Smooth muscle cell (in vitro differentiated cells): ENCODE data around the gene PCDHGB5. TPM values are rescaled to one million over a fixed set of nuclear protein-coding genes. Genes with fewer than 3 reads are reported as not detected.

ENCODE experiments used
- DNase-seq: peaks from one replicate; lab custom pipeline; 2025; ENCODE audit not compliant: unreplicated experiment; lab: John Stamatoyannopoulos, UW
- H2AFZ ChIP-seq: fragments of 200-600 bp; sonication (generic); 2 replicates; pipeline ENCODE4 v1.6.0; 2016; ENCODE audit warnings: antibody characterized with exemption, low read depth, mild to moderate bottlenecking
- H3F3A ChIP-seq: fragments of 200-600 bp; sonication (generic); 2 replicates; pipeline ENCODE4 v1.6.0; 2017; ENCODE audit warnings: antibody characterized with exemption, low read depth
- H3K27ac ChIP-seq: fragments of 200-600 bp; sonication (generic); 2 replicates; pipeline ENCODE4 v1.5.1; 2016; ENCODE audit warnings: low read depth, mild to moderate bottlenecking
- H3K27me3 ChIP-seq: fragments of 200-600 bp; sonication (generic); 2 replicates; pipeline ENCODE4 v1.6.1; 2016; ENCODE audit warnings: low read depth, mild to moderate bottlenecking
- H3K36me3 ChIP-seq: fragments of 200-600 bp; sonication (generic); 2 replicates; pipeline ENCODE4 v1.5.1; 2016; ENCODE audit warnings: low read depth
- H3K4me1 ChIP-seq: fragments of 200-600 bp; sonication (generic); 2 replicates; pipeline ENCODE4 v1.5.1; 2016; ENCODE audit warnings: low read depth
- H3K4me2 ChIP-seq: fragments of 200-600 bp; sonication (generic); 2 replicates; pipeline ENCODE4 v1.6.0; 2016; ENCODE audit warnings: mild to moderate bottlenecking
- H3K4me3 ChIP-seq: fragments of 200-600 bp; sonication (generic); 2 replicates; pipeline ENCODE4 v1.5.1; 2016; ENCODE audit warnings: mild to moderate bottlenecking
- H3K79me2 ChIP-seq: fragments of 200-600 bp; sonication (generic); 2 replicates; pipeline ENCODE4 v1.6.0; 2016; ENCODE audit warnings: low read depth, mild to moderate bottlenecking
- H3K9ac ChIP-seq: fragments of 200-600 bp; sonication (generic); 2 replicates; pipeline ENCODE4 v1.6.0; 2016; ENCODE audit warnings: low read depth
- H3K9me3 ChIP-seq: fragments of 200-600 bp; sonication (generic); replicated peaks from 2 replicates; pipeline ENCODE4 v1.5.1; 2016; ENCODE audit warnings: low read depth
- H4K20me1 ChIP-seq: fragments of 200-600 bp; sonication (generic); 2 replicates; pipeline ENCODE4 v1.6.0; 2016; ENCODE audit warnings: low read depth
- WGBS: methylation state at CpG from one replicate; pipeline ENCODE4 v1.1.7; 2016; ENCODE audit warnings: low lambda C conversion rate; 5-methylcytosine and 5-hydroxymethylcytosine counted together
- polyA plus RNA-seq: library from polyadenylated mRNA; unstranded; fragments of >200 nt; fragmentation: Nextera tagmentation; extraction: Ambion mirVana; gene quantifications from 2 replicates; pipeline ENCODE4 v1.2.1, GENCODE V29; 2016
- total RNA-seq: library from RNA; depleted of rRNA; stranded (reverse); fragments of >200 nt; gene quantifications from 2 replicates; pipeline ENCODE4 v1.2.3, GENCODE V29; 2014
- TF ChIP-seq, protein P1 (sequence below): fragments of 200-600 bp; sonication (generic); IDR thresholded peaks from 2 replicates; pipeline ENCODE4 v1.5.1; 2017; ENCODE audit warnings: borderline replicate concordance, mild to moderate bottlenecking, antibody characterized with exemption; ENCODE audit not compliant: insufficient read depth, poor library complexity, severe bottlenecking

PCDHGB5 gene
- total and polyA plus RNA-seq, 2 experiments from 2014 or later: 3.3 to 4.2 TPM

DNA sequence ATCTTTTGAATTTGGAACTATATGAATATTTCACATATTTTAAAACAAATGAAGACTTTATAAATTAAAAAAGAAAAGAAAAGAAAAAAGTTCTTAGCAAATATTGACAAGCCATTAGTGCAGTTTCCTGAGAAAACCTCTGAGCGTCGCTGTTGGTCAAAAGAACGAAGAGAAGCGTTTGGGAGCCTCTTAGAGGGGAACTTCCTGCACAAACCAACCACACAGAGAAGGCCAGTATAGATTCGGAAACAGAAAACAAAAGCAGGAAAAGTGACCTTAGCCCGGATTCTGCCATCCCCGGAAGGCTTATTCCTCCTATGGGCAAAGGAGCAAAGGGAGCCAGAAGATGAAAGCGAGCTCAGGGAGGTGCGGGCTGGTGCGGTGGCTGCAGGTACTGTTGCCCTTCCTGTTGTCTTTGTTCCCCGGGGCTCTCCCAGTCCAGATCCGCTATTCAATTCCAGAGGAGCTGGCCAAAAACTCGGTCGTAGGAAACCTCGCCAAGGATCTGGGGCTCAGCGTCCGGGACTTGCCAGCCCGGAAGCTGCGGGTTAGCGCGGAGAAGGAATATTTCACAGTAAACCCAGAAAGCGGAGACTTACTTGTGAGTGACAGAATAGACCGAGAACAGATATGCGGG, 37.8 kb upstream of the PCDHGB5 start, which contains the start of gene PCDHGB2:
TSS of gene PCDHGB2 (plus strand) at position 205 of the 637 bp plus-strand sequence. CDS start at position 347, 142 bp downstream.
- Histone ChIP-seq H4K20me1 (no peaks in the 10 kb centered on the region), H2AFZ (no peak within 1 kb of the TSS), H3K27me3 (no peaks in the 10 kb centered on the region), H3K4me1 (no peaks in the 10 kb centered on the region), H3K9ac (no peak within 1 kb of the TSS), H3K4me3 (no peak within 1 kb of the TSS), H3F3A (no peaks in the 10 kb centered on the region), H3K4me2 (no peak within 1 kb of the TSS), H3K36me3 (no peaks in the 10 kb centered on the region), H3K9me3 (peaks cover 6% of the 10 kb centered on the region), H3K27ac (no peak within 1 kb of the TSS), H3K79me2 (no peaks in the 10 kb centered on the region)
- TF ChIP-seq, protein P1, sequence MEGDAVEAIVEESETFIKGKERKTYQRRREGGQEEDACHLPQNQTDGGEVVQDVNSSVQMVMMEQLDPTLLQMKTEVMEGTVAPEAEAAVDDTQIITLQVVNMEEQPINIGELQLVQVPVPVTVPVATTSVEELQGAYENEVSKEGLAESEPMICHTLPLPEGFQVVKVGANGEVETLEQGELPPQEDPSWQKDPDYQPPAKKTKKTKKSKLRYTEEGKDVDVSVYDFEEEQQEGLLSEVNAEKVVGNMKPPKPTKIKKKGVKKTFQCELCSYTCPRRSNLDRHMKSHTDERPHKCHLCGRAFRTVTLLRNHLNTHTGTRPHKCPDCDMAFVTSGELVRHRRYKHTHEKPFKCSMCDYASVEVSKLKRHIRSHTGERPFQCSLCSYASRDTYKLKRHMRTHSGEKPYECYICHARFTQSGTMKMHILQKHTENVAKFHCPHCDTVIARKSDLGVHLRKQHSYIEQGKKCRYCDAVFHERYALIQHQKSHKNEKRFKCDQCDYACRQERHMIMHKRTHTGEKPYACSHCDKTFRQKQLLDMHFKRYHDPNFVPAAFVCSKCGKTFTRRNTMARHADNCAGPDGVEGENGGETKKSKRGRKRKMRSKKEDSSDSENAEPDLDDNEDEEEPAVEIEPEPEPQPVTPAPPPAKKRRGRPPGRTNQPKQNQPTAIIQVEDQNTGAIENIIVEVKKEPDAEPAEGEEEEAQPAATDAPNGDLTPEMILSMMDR: peak; percentile 4
- DNase-seq: no peak
- WGBS: 82% methylated on average over 24 of the region's 24 CpGs

DNA sequence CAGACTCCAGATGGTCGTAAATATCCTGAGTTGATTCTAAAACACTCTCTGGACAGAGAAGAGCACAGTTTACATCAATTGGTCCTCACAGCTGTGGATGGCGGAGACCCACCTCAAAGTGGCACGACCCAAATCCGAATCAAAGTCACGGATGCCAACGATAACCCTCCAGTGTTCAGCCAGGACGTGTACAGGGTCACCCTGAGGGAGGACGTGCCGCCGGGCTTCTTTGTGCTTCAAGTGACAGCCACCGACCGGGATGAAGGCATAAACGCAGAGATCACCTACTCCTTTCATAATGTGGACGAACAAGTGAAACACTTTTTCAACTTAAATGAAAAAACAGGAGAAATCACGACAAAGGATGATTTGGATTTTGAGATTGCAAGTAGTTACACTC, 37.1 kb upstream of the PCDHGB5 start:
- no peaks in the 10 kb centered on the region for H3K4me1 ChIP-seq
- no peaks in the 10 kb centered on the region for H3K36me3 ChIP-seq
- H3K9me3 ChIP-seq: peaks cover 6% of the 10 kb centered on the region
- no peak overlapping the region for H3K9ac ChIP-seq
- TF ChIP-seq, protein P1: no peak
- H3K27me3 ChIP-seq: no peaks in the 10 kb centered on the region
- H3K4me3 ChIP-seq: no peak overlapping the region
- H4K20me1 ChIP-seq: no peaks in the 10 kb centered on the region
- no peak overlapping the region for H2AFZ ChIP-seq
- 95% methylated on average over 15 of the region's 15 CpGs for WGBS
- DNase-seq: no peak
- no peaks in the 10 kb centered on the region for H3K79me2 ChIP-seq
- no peaks in the 10 kb centered on the region for H3F3A ChIP-seq
- no peak overlapping the region for H3K27ac ChIP-seq
- H3K4me2 ChIP-seq: no peak overlapping the region

DNA sequence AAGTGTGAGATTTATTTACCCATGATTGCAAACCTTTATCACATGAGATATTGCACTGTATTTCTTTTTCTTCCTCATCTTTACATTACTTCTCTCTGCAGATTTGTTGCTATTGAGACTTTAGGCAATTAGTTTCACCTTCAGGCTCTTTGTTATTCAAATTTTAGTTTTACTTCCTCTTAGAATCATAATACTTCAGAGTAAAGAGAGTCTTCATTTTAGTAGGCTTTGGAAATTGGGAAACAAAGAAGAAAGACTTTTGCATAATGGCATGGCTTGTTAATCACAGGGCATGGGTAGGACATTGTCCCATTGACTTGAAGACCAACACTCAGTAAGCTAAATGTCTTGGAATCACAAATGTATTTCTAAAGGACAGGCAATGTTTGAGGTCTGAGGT, 35.0 kb upstream of the PCDHGB5 start:
- Histone ChIP-seq H3K4me3 (no peak overlapping the region), H3K36me3 (no peaks in the 10 kb centered on the region), H3K9ac (no peak overlapping the region), H3K4me2 (no peak overlapping the region), H3K27ac (no peak overlapping the region), H3F3A (no peaks in the 10 kb centered on the region), H3K79me2 (no peaks in the 10 kb centered on the region), H2AFZ (no peak overlapping the region), H3K27me3 (no peaks in the 10 kb centered on the region), H4K20me1 (no peaks in the 10 kb centered on the region), H3K9me3 (peaks cover 11% of the 10 kb centered on the region), H3K4me1 (no peaks in the 10 kb centered on the region)
- DNase-seq: no peak
- TF ChIP-seq, protein P1: no peak

DNA sequence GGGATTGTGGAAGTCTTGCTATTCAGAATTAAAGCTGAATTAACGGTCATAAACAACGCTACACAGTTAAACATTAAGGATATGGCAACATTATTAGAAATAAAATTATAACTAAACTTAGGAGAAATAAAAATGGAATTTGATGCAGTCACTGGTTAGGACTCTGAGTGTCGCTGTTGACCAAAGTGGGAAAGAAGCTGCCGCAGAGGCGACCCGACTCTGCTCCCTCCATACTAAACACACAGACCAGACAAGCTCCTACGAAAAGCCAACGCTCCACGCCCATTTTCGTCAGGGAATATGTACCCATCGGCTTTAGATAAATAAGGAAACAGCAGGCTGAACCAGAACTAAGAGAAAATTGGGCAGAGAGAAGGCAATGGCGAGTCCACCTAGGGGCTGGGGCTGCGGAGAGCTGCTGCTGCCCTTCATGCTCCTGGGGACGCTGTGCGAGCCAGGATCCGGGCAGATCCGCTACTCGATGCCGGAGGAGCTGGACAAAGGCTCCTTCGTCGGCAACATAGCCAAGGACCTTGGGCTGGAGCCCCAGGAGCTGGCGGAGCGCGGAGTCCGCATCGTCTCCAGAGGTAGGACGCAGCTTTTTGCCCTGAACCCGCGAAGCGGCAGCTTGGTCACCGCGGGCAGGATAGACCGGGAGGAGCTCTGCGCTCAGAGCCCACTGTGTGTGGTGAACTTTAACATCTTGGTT, 33.6 kb upstream of the PCDHGB5 start, which contains the start of gene PCDHGA5:
TSS of gene PCDHGA5 (plus strand) at position 211 of the 709 bp plus-strand sequence. CDS start at position 380, 169 bp downstream.
- no peaks in the 10 kb centered on the region for H3K79me2 ChIP-seq

More for the DNA sequence above, 33.6 kb upstream of the PCDHGB5 start, which contains the start of gene PCDHGA5:
- no peak for DNase-seq
- Histone ChIP-seq H3K4me1 (no peaks in the 10 kb centered on the region), H3K9ac (no peak within 1 kb of the TSS), H3K4me2 (no peak within 1 kb of the TSS), H3K36me3 (no peaks in the 10 kb centered on the region), H3K4me3 (no peak within 1 kb of the TSS), H3F3A (no peaks in the 10 kb centered on the region), H3K9me3 (peaks cover 11% of the 10 kb centered on the region), H3K27ac (no peak within 1 kb of the TSS), H2AFZ (no peak within 1 kb of the TSS), H4K20me1 (no peaks in the 10 kb centered on the region), H3K27me3 (no peaks in the 10 kb centered on the region)
- TF ChIP-seq, protein P1: no peak
- 93% methylated on average over 34 of the region's 34 CpGs for WGBS
